Stimulated activated CD4-positive, alpha-beta T cell treated with anti-CD3 and anti-CD28 coated beads, TNF-alpha, amount 100 ng/mL, for 24 hours (primary cell): Measurements from ENCODE around the gene ANKS3.
A peak's percentile ranks its signal among the peaks of the same experiment; 100 is the strongest.
"Not testable (repeated sequence)": the region's sequence is repeated elsewhere in the genome, so short reads cannot be mapped to it uniquely, and the experiment has no call there.

Experiments
- DNase-seq, 3 experiments: peaks; one replicate each; pipeline ENCODE4 v3.0.0-alpha.2; 2020; ENCODE audit warnings: low read depth in 3 of 3

ANKS3 gene

GRCh38 chr16:4755687-4756086, 21.6 kb upstream of the ANKS3 start:
- DNase-seq = no peak

GRCh38 chr16:4754865-4755264, 20.8 kb upstream of the ANKS3 start:
- DNase-seq = no peak

DNA sequence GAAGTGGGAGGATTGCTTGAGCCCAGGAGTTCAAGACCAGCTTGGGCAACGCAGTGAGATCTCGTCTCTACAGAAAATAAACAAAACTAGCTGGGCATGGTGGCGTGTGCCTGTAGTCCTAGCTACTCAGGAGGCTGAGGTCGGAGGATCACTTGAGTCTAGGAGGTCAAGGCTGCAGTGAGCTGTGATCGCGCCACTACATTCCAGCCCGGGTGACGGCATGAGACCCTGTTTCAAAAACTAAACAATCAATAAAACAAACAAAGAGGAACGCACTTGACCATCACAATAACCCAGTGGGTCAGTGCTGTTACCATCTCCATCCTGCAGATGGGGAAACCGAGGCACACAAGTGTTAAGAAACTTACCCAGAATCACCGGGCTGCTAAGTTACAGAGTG, 19.2 kb upstream of the ANKS3 start:
- DNase-seq = no peak

GRCh38 chr16:4752351-4753100, 18.5 kb upstream of the ANKS3 start:
- no peak for DNase-seq

- no peak for DNase-seq
These were observed 16.8 kb upstream of the ANKS3 start for GRCh38 chr16:4750896-4751295.

- no peak for DNase-seq
These were observed 15.7 kb upstream of the ANKS3 start for GRCh38 chr16:4749700-4750257.

- no peak for DNase-seq
These were observed 14.8 kb upstream of the ANKS3 start for GRCh38 chr16:4748682-4749411.

GRCh38 chr16:4747906-4748681, 14.0 kb upstream of the ANKS3 start:
- DNase-seq = no peak

DNA sequence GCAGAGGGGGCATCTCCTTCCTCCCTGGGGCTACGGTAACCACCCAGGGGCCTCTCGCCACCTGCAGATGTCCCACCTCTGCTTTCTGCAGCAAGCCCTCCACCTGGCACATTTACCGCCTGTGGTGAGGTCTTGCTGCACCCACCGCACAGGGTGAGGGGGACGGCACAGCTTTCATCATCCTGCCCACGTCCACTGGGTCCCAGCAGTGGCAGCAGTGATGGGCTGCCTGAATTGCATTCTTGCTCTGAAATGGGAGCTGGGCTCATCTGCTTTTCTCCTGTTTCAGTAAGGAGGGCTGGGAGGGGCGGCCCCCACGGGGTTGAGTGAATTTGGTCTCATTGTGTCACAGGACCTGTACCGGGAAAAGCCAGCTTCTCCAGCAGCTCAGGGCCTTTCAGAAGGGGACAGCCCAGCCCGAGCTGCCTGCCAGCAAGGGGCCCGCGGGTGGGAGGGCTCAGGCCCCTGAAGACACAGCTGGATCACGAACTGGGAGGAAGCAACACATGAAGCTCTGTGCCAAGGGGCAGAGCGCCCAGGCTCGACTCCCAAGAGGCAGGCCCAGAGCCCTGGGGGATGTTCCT, 13.0 kb upstream of the ANKS3 start:
- DNase-seq = no peak

DNA sequence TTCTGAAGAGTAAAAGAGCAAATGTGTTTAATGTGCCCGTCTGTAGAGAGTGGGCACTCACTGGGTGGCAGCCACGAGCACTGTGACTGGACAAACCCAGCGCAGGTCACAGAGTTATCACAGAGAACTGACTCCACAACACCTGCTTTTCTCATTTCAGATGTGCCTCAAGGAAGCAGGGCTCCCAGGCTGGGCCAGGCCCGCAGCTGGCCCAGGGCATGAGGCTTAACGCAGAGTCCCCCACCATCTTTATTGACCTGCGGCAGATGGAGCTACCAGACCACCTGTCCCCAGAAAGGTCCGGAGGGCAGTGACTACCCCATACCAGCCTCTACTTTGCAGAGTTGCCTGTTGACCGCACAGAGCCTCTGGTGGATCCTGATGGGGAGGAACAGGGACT, 12.1 kb upstream of the ANKS3 start:
- DNase-seq = no peak

- DNase-seq = no peak
These were observed 11.2 kb upstream of the ANKS3 start for GRCh38 chr16:4745274-4745569.

DNA sequence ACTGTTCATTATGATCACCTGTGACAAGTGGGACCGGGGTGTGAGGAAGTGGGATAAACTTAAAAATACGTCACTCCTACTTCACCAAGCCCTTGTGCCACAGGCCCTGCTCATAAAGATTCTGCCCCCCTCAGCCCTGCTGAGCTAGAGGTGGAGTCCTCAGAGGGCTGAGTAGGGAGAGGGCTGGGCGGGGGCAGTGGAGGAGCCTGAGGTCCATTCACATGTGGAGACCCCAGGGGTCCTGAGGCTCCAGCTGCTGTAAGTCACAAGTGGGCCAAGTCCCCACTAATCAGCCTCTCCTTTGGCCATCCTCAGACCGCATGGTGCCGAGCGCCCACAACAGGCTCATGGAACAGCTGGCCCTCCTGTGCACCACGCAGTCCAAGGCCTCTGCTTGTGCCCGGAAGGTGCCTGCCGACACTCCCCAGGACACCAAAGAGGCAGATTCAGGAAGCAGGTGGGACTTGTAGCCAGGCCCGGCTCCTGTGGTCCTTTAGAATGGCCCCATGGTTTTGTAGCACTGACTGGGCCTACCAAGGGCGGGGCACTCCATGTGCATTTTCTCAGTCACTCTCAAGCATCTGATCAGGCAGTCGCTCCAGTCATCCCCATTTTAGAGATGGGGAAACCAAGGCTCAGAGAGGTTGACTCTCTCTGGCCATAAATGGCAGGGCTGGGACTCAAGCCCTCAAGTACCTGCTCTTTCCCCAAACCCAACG, 10.6 kb upstream of the ANKS3 start:
- no peak for DNase-seq

DNA sequence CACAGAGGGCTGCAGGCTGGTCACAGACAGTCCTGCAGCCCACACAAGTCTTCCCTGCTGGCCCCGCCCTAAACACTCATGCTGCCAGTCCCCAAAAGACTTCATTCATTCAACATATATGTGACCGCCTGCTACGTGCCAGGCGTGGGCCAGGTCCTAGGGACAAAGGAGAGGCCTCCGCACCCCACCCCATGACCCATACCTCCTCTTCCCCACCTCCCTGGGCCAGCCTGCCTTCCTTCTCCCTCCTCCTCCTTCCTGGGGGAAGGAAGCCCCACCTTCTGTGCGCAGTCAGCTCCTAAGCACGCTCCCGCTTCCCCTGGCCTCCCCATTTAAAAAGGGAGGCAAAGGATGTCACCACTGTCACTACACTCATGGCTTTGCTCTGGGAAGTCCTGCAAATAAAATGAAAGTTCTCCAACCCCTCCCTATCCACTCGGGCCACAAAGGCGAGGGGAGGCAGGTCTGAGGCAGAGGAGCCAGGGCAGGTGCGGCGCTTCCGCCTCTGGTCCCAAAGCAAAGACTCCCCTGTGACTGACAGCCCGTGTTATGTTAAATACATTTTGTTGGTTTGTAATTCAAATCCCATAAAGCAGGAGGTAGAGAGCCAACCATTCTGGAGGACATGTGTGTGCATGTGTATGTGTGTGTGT, 9.3 kb upstream of the ANKS3 start:
- DNase-seq = no peak

DNA sequence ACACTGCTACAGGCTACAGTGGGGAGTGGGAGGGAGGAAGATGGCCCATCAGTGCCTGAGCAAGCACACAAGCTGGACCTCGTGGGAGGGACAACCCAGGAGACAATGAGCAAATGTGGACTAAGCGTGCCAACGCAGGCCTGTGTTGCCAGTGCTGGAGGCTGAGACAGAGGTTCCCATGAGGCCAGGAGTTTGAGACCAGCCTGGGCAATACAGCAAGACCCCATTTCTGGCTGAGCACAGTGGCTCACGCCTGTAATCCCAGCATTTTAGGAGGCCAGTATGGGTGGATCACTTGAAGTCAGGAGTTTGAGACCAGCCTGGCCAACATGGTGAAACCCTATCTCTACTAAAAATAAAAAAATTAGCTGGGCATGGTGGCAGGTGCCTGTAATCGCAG, 4.3 kb upstream of the ANKS3 start:
- not testable (repeated sequence) for DNase-seq

GRCh38 chr16:4737545-4737944, 3.5 kb upstream of the ANKS3 start:
- DNase-seq = no peak

DNA sequence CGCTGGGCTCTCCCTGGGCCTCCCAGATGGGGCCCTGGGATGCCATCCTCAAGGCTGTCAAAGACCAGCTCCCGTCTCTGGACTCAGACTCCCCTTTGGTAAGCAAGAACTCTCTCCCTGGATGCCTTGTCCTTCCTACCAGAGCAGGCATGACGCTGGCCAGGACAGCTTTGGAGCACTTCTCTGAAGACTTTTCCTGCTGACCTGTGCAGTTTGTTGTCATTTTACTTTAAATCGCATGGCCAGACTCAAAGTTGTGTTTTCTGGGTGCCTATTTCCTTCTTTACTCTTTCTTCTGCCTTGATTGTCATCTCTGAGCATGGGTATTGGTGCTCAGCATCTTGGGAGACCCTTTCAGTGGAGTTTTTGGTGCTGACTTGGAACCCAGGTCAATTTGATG, 2.5 kb upstream of the ANKS3 start:
- no peak for DNase-seq

DNA sequence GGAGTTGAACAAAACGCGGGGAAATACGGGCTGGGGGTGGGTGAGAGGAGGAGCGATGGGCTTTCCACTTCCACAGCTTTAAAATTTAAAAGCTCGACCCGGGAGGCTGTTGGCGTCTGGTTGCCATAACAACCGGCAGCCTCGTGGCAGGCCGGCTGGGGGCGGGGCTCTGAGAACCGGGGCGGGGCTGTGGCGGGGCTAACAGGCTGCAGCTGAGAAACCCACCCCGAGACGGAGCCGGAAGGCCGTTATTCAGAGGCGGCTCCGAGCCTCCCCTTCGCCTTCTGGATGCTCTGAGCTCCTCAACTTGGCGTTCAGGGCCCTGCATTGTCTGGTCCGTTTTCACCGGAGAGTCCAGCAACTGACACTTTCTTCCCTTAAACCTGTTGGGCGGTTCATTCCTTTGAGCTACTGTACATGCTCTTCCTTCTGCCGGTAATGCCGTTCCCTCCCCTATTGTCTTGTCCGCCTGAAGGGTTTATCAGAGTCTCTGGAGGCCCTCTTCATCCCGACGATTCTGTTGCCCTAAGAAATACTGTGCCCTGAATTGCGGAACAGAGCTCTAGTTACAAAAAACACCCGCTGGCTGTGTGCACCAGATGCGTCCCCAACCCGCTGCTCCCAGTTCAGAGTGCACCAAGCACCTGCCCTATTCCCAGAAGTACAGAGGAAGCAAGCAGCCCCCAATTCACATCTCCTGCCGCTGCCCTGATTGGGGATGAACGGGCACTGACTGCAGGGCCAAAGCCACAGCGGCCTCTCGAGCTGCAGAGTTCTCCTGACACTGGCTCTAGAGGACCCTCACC, 862 bp upstream of the ANKS3 start:
- peak; percentile 83 to 95 (median 86) for DNase-seq

DNA sequence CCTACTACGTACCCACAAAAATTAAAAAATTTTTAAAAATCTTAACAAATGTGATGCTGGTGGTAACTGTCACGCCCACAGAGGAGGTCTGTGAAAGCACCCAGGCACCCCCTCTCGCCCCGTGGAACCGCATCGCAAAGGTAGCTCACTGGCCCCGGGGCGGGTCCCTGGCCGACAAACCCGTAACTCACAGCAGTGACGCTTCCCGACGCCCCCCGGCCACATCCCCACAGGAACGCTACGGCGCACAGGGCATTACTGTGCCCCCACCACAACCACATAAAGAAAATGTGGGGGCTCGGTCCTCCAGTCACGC, 366 bp downstream of the ANKS3 start:
- peak in 1 of 3 experiments; percentile 21 for DNase-seq

DNA sequence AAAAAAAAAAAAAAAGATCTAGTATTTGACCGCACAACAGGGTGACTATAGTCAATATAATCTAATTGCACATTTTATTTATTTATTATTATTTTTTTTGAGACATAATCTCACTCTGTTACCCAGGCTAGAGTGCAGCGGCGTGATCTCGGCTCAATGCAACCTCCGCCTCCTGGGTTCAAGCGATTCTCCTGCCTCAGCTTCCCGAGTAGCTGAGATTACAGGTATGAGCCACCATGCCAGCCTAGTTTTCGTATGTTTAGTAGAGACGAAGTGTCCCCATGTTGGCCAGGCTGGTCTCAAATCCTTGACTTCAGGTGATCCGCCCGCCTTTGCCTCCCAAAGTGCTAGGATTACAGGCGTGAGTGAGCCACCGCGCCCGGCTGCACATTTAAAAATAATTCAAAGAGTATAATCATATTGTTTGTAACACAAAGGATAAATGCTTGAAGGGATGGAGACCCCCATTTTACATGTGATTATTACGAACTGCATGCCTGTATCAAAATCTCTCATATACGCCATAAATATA, 794 bp downstream of the ANKS3 start:
- DNase-seq = no peak

GRCh38 chr16:4729876-4730275, 4.2 kb downstream of the ANKS3 start:
- no peak for DNase-seq
